ENCODE results near the gene TAF4B. TPM values are rescaled to one million over a fixed set of nuclear protein-coding genes. Genes with fewer than 3 reads are reported as not detected.

Gene TAF4B
- total and polyA plus RNA-seq, 2 donors (not counting 1 experiment from before 2014, with no cell fraction given): 10.5 to 16.1 TPM

DNA sequence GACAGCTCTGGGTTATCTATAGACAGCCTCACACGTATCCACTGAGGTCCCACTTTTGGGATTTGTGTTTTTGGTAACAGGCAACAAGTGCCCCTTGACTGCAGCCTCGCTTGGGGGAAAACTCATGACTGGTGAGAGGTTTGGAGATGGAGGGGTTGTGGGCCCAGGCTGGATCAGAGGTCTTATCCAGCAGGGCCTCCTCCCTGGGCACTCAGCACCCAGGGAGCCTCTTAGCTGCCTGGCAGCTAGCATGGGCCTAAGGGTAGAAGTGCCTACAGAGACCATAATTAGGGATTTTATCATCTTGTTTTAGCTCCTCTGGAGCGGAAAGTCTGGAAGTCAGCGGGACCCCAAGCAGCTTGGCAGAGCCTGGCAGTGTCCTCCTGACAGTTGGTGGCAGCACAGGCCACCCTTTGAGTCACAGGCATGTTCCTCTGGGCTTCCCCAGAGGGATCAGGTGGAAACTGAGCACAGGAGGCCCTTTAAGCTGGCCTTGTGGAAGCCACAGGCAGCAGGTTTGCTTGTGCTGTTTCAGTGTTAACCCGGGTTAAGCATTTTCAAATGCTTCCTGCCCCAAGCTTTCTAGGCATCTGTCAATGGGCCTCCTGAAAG, 179.1 kb downstream of the TAF4B start:
- intact Hi-C loops (cut with micrococcal nuclease): no loop called here
- Mint-ChIP-seq H3K27me3 (no peaks in the 10 kb centered on the region), H3K27ac (no peak overlapping the region), H3K4me1 (peaks cover 4% of the 10 kb centered on the region), H3K4me3 (no peak overlapping the region), H3K9me3 (ENCODE audit: insufficient read depth) (no peaks in the 10 kb centered on the region)
- Histone ChIP-seq H3K4me2 (replicated peaks; ENCODE audit: low read depth, low read length, poor library complexity, severe bottlenecking) (no peak overlapping the region), H3K27ac (ENCODE audit: low read length in 2 of 2) (no peak overlapping the region), H3K4me1 (ENCODE audit: control insufficient read depth in 2 of 2, insufficient read depth in 2 of 2, low read length in 2 of 2) (no peaks in the 10 kb centered on the region), H2AFZ (ENCODE audit: insufficient read depth, low read depth, low read length, poor library complexity, severe bottlenecking) (no peak overlapping the region), H3K9me3 (ENCODE audit: control extremely low read depth in 1 of 3, control insufficient read depth in 2 of 3, insufficient read depth in 1 of 3, low read length in 2 of 3) (no peaks in the 10 kb centered on the region), H3K27me3 (replicated peaks in 1 of 4; ENCODE audit: control extremely low read depth in 1 of 4, control insufficient read depth in 3 of 4, insufficient read depth in 4 of 4, low read length in 3 of 4) (no peaks in the 10 kb centered on the region), H3K4me3 (ENCODE audit: control extremely low read depth in 1 of 5, extremely low read depth in 1 of 5, insufficient read depth in 1 of 5, low read depth in 2 of 5, low read length in 4 of 5) (no peak overlapping the region), H4K20me1 (ENCODE audit: control insufficient read depth, insufficient read depth, low read length, poor library complexity, severe bottlenecking) (no peaks in the 10 kb centered on the region), H3K36me3 (replicated peaks in 1 of 2; ENCODE audit: control extremely low read depth in 1 of 2, control insufficient read depth in 1 of 2, extremely low read depth in 1 of 2, insufficient read depth in 2 of 2, low read length in 1 of 2) (no peaks in the 10 kb centered on the region), H3K79me2 (ENCODE audit: control insufficient read depth, insufficient read depth, low read length) (no peaks in the 10 kb centered on the region), H3K9ac (ENCODE audit: low read length) (no peak overlapping the region)
- no peak for ATAC-seq (ENCODE audit: low read depth)
- WGBS (ENCODE audit: insufficient coverage): 64% methylated on average over 5 of the region's 5 CpGs
- ChIA-PET POLR2A (no interaction called here), CTCF (interaction anchor here (1.4 kb wide), 1 partner anchor 21 kb away, joined by 3 read pairs; no protein-coding TSS in a partner anchor)
- DNase-seq: no peak
- no peak for TF ChIP-seq EZH2 (IDR thresholded peaks at IDR 0.05; ENCODE audit: borderline replicate concordance, insufficient read depth, low read depth, low read length, poor library complexity, severe bottlenecking)
- TF ChIP-seq, protein P1, sequence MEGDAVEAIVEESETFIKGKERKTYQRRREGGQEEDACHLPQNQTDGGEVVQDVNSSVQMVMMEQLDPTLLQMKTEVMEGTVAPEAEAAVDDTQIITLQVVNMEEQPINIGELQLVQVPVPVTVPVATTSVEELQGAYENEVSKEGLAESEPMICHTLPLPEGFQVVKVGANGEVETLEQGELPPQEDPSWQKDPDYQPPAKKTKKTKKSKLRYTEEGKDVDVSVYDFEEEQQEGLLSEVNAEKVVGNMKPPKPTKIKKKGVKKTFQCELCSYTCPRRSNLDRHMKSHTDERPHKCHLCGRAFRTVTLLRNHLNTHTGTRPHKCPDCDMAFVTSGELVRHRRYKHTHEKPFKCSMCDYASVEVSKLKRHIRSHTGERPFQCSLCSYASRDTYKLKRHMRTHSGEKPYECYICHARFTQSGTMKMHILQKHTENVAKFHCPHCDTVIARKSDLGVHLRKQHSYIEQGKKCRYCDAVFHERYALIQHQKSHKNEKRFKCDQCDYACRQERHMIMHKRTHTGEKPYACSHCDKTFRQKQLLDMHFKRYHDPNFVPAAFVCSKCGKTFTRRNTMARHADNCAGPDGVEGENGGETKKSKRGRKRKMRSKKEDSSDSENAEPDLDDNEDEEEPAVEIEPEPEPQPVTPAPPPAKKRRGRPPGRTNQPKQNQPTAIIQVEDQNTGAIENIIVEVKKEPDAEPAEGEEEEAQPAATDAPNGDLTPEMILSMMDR (IDR thresholded peaks at IDR 0.05): no peak

DNA sequence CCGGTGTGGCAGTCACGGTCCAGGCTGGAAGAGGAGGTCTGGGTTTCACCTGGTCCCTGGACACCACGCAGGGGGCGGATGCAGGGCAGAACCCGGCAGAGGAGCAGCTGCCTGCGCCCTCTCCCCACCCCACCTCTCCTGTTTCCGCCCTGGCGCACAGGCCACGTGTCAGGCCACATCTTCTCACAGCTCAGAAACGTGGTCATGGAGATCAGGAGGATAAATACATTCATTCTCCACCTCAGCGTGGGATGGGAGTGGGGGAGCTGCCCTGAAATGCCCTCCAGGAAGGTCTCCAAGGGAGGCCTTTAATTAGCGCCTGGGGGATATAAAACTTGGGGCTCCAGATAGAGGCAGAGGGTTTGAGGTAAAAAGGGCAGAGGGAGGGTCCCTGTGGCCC, 180.1 kb downstream of the TAF4B start:
- Histone ChIP-seq H3K27me3 (replicated peaks in 1 of 4; ENCODE audit: control extremely low read depth in 1 of 4, control insufficient read depth in 3 of 4, insufficient read depth in 4 of 4, low read length in 3 of 4) (no peaks in the 10 kb centered on the region), H4K20me1 (ENCODE audit: control insufficient read depth, insufficient read depth, low read length, poor library complexity, severe bottlenecking) (no peaks in the 10 kb centered on the region), H3K4me3 (ENCODE audit: control extremely low read depth in 1 of 5, extremely low read depth in 1 of 5, insufficient read depth in 1 of 5, low read depth in 2 of 5, low read length in 4 of 5) (no peak overlapping the region), H3K4me1 (ENCODE audit: control insufficient read depth in 2 of 2, insufficient read depth in 2 of 2, low read length in 2 of 2) (no peaks in the 10 kb centered on the region), H3K79me2 (ENCODE audit: control insufficient read depth, insufficient read depth, low read length) (no peaks in the 10 kb centered on the region), H3K9ac (ENCODE audit: low read length) (no peak overlapping the region), H3K36me3 (replicated peaks in 1 of 2; ENCODE audit: control extremely low read depth in 1 of 2, control insufficient read depth in 1 of 2, extremely low read depth in 1 of 2, insufficient read depth in 2 of 2, low read length in 1 of 2) (no peaks in the 10 kb centered on the region), H3K4me2 (replicated peaks; ENCODE audit: low read depth, low read length, poor library complexity, severe bottlenecking) (no peak overlapping the region), H3K9me3 (ENCODE audit: control extremely low read depth in 1 of 3, control insufficient read depth in 2 of 3, insufficient read depth in 1 of 3, low read length in 2 of 3) (no peaks in the 10 kb centered on the region), H3K27ac (ENCODE audit: low read length in 2 of 2) (no peak overlapping the region), H2AFZ (ENCODE audit: insufficient read depth, low read depth, low read length, poor library complexity, severe bottlenecking) (no peak overlapping the region)
- H3K27ac Mint-ChIP-seq: no peak overlapping the region
- H3K9me3 Mint-ChIP-seq (ENCODE audit: insufficient read depth): no peaks in the 10 kb centered on the region
- ChIA-PET CTCF (interaction anchor here (1.4 kb wide), 1 partner anchor 22 kb away, joined by 3 read pairs; no protein-coding TSS in a partner anchor), POLR2A (no interaction called here)
- H3K4me3 Mint-ChIP-seq: no peak overlapping the region
- WGBS (ENCODE audit: insufficient coverage): 100% methylated on average over 4 of the region's 12 CpGs
- no peak for ATAC-seq (ENCODE audit: low read depth)
- H3K4me1 Mint-ChIP-seq: peaks cover 4% of the 10 kb centered on the region
- H3K27me3 Mint-ChIP-seq: no peaks in the 10 kb centered on the region
- intact Hi-C loops (cut with micrococcal nuclease): no loop called here
- DNase-seq: no peak
- TF ChIP-seq, protein P1 (IDR thresholded peaks at IDR 0.05): no peak
- no peak for TF ChIP-seq EZH2 (IDR thresholded peaks at IDR 0.05; ENCODE audit: borderline replicate concordance, insufficient read depth, low read depth, low read length, poor library complexity, severe bottlenecking)
